K562 (cell line): Measurements from ENCODE around the gene PDLIM7. TPM values are rescaled to one million over a fixed set of nuclear protein-coding genes. Genes with fewer than 3 reads are reported as not detected.

Source experiments
- ATF7 ChIP-seq: fragments of 450-650 bp; IDR thresholded peaks from 2 replicates; pipeline ENCODE4 v1.7.1; 2014; ENCODE audit warnings: mild to moderate bottlenecking, moderate library complexity
- CSDE1 ChIP-seq, 2 experiments: fragments of 450-650 bp; IDR thresholded peaks; 2 replicates each; pipeline ENCODE4 v1.6.1; 2016; ENCODE audit warnings: mild to moderate bottlenecking in 1 of 2
- CTBP1 ChIP-seq: fragments of 450-650 bp; IDR thresholded peaks from 2 replicates; pipeline ENCODE4 v1.6.1; 2016; ENCODE audit warnings: borderline replicate concordance
- RB1 ChIP-seq: fragments of 450-650 bp; IDR thresholded peaks from 2 replicates; pipeline ENCODE4 v1.6.1; 2017; ENCODE audit warnings: low read depth, mild to moderate bottlenecking
- SMAD3 ChIP-seq: fragments of 450-650 bp; formaldehyde crosslinking; conservative IDR thresholded peaks from 2 replicates; pipeline ENCODE4 v1.4.0; 2020; ENCODE audit warnings: mild to moderate bottlenecking
- TAF1 ChIP-seq: IDR thresholded peaks from 2 replicates; pipeline ENCODE4 v1.6.1; 2011; ENCODE audit warnings: mild to moderate bottlenecking, low read length, moderate library complexity; ENCODE audit not compliant: insufficient read depth, control insufficient read depth, severe bottlenecking; ENCODE audit errors: extremely low read depth
- polyA plus RNA-seq, 8 experiments: library from polyadenylated mRNA; depleted of rRNA in 4 of 8; stranded (reverse) in 5 of 8; unstranded in 3 of 8; fragments of >200 nt; fragmentation: Nextera tagmentation in 2 of 8; fragmentation: Illumina TruSeq in 1 of 8; extraction: Ambion mirVana in 2 of 8; extraction: Trizol in 1 of 8; gene quantifications; 2 replicates each; pipeline versions ENCODE4 v1.2.1 to v1.2.3, GENCODE V29; 2011 to 2014; ENCODE audit warnings: inconsistent platforms in 1 of 8, missing spikeins in 1 of 8
- total RNA-seq, 7 experiments: library from RNA; depleted of rRNA in 6 of 7; stranded (reverse); fragments of >200 nt in 6 of 7; fragmentation: Illumina TruSeq in 2 of 7; extraction: Trizol in 2 of 7; gene quantifications; 2 replicates each; pipeline versions ENCODE4 v1.2.1 to v1.2.3, GENCODE V29; 2011 to 2021; ENCODE audit warnings: low replicate concordance in 1 of 7
- TF ChIP-seq, protein P1 (sequence below): fragments of 450-650 bp; IDR thresholded peaks from 2 replicates; pipeline ENCODE4 v1.6.1; 2016
- TF ChIP-seq, protein P2 (sequence below): fragments of 450-650 bp; formaldehyde crosslinking; IDR thresholded peaks from 2 replicates; pipeline ENCODE4 v1.4.0; 2020; ENCODE audit warnings: mild to moderate bottlenecking
- TF ChIP-seq, protein P3 (sequence below): fragments of 250-450 bp; sonication (Bioruptor Pico); IDR thresholded peaks from 2 replicates; pipeline ENCODE4 v1.4.0; 2020; ENCODE audit warnings: mild to moderate bottlenecking, moderate library complexity

PDLIM7 gene
- total and polyA plus RNA-seq, 9 of the 15 experiments (the other 6 are each of a cell fraction or from before 2014, with no cell fraction given): 2.1 to 124 (median 32.6) TPM

DNA sequence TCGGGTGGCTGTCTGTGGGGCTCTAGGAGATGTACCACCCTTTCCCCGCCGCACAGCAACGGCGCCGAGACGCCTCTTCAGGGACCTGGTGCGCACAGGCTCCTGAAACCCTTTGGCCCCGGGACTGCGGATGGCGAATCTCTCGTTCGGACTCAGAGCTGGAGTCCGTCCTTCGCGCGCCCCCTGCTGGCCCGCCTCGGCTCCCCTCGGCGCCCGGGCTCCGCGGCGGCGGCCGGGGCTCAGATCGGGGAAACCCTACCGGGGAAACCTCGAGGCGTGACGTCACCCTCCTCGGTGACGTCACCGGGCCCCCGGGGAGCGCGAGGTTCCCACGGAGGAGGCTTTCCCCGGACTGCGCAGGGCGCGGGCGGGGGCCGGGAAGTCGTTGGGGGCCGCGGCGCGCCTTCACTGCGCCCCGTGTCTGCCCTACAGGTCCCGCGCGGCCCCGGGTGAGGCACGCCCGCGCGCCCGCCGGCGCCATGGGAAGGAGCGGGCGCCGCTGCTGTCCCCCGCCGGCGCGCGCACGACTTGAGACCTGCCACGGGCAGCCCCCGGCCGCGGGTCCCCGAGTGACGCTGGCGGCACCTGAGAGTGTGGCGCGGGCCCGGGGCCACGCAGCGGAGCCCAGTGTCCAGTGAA lies 42.9 kb downstream of the PDLIM7 start (continued):
- TF ChIP-seq, protein P1, sequence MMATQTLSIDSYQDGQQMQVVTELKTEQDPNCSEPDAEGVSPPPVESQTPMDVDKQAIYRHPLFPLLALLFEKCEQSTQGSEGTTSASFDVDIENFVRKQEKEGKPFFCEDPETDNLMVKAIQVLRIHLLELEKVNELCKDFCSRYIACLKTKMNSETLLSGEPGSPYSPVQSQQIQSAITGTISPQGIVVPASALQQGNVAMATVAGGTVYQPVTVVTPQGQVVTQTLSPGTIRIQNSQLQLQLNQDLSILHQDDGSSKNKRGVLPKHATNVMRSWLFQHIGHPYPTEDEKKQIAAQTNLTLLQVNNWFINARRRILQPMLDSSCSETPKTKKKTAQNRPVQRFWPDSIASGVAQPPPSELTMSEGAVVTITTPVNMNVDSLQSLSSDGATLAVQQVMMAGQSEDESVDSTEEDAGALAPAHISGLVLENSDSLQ: no peak
- TF ChIP-seq, protein P2, sequence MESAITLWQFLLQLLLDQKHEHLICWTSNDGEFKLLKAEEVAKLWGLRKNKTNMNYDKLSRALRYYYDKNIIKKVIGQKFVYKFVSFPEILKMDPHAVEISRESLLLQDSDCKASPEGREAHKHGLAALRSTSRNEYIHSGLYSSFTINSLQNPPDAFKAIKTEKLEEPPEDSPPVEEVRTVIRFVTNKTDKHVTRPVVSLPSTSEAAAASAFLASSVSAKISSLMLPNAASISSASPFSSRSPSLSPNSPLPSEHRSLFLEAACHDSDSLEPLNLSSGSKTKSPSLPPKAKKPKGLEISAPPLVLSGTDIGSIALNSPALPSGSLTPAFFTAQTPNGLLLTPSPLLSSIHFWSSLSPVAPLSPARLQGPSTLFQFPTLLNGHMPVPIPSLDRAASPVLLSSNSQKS (CRISPR knock-in tag): no peak
- TF ChIP-seq CTBP1: peak; percentile 34
- TF ChIP-seq CSDE1 (IDR thresholded peaks at IDR 0.05): peak in 1 of 2 experiments; percentile 79; a peak in 1 of 4 replicates
- TF ChIP-seq, protein P3, sequence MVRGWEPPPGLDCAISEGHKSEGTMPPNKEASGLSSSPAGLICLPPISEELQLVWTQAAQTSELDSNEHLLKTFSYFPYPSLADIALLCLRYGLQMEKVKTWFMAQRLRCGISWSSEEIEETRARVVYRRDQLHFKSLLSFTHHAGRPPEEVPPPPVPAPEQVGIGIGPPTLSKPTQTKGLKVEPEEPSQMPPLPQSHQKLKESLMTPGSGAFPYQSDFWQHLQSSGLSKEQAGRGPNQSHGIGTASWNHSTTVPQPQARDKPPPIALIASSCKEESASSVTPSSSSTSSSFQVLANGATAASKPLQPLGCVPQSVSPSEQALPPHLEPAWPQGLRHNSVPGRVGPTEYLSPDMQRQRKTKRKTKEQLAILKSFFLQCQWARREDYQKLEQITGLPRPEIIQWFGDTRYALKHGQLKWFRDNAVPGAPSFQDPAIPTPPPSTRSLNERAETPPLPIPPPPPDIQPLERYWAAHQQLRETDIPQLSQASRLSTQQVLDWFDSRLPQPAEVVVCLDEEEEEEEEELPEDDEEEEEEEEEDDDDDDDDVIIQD (CRISPR knock-in tag): no peak
- peak; percentile 16 for TF ChIP-seq TAF1
- no peak for TF ChIP-seq SMAD3
- peak; percentile 93 for TF ChIP-seq RB1
- TF ChIP-seq ATF7: peak; percentile 99
